Mesothelial cell of epicardium (in vitro differentiated cells): ENCODE measurements around the gene ADCYAP1R1. TPM values are rescaled to one million over a fixed set of nuclear protein-coding genes. Genes with fewer than 3 reads are reported as not detected.

Experiments
- DNase-seq, 2 experiments: peaks; one replicate each; pipeline ENCODE4 v3.0.0; 2021; ENCODE audit warnings: low spot score in 2 of 2; ENCODE audit not compliant: unreplicated experiment in 2 of 2
- H3K27ac Mint-ChIP-seq: 2 replicates; pipeline ENCODE4 v1.8.0; 2021; ENCODE audit warnings: mixed read lengths
- H3K27me3 Mint-ChIP-seq: 2 replicates; pipeline ENCODE4 v1.8.0; 2021; ENCODE audit warnings: low read depth, mixed read lengths
- H3K36me3 Mint-ChIP-seq: 2 replicates; pipeline ENCODE4 v1.8.0; 2021; ENCODE audit warnings: mixed read lengths
- H3K4me1 Mint-ChIP-seq: 2 replicates; pipeline ENCODE4 v1.8.0; 2021; ENCODE audit warnings: mixed read lengths
- H3K4me3 Mint-ChIP-seq: 2 replicates; pipeline ENCODE4 v1.8.0; 2021; ENCODE audit warnings: mild to moderate bottlenecking, moderate library complexity, mixed read lengths
- H3K9me3 Mint-ChIP-seq: 2 replicates; pipeline ENCODE4 v1.8.0; 2021; ENCODE audit warnings: mixed read lengths
- CTCF ChIP-seq: fragments of 200-600 bp; sonication (generic); IDR thresholded peaks from one replicate; pipeline ENCODE4 v1.5.0; 2021; ENCODE audit warnings: antibody characterized with exemption; ENCODE audit not compliant: unreplicated experiment
- total RNA-seq: library from RNA; stranded (reverse); gene quantifications from 3 replicates; pipeline ENCODE4 v1.2.1, GENCODE V29; 2021

ADCYAP1R1 gene
- total RNA-seq, 1 donor from 2014 or later = 0.36 TPM

DNA sequence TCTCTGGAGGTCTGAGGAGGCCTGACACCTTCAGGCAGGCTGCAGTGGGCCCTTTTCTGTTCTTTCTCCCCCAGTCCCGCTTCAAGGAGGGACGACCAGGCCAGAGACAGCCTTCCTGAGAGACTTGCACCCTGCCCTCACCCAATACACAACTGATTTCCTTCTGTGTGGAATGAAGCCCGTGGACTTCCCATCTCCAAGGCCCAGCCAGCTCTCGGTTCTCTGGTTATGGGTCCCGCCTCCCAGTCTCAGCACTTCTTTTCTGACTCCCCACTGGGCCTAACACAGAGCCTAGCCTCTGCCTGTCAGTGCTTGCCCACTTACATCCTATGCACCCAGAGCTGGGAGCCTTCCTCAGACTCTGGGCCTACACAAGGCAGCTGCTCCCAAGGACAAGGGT, 24.1 kb upstream of the ADCYAP1R1 start:
- H3K36me3 Mint-ChIP-seq = no peaks in the 10 kb centered on the region
- peaks cover 22% of the 10 kb centered on the region for H3K27me3 Mint-ChIP-seq
- no peak for TF ChIP-seq CTCF
- H3K4me3 Mint-ChIP-seq = no peak overlapping the region
- H3K27ac Mint-ChIP-seq = no peak overlapping the region
- peaks cover 13% of the 10 kb centered on the region for H3K4me1 Mint-ChIP-seq
- no peak for DNase-seq
- H3K9me3 Mint-ChIP-seq = no peaks in the 10 kb centered on the region

GRCh38 chr7:31028417-31028992, 23.6 kb upstream of the ADCYAP1R1 start:
- Mint-ChIP-seq H3K36me3 (no peaks in the 10 kb centered on the region), H3K27ac (no peak overlapping the region), H3K9me3 (no peaks in the 10 kb centered on the region), H3K4me1 (peaks cover 13% of the 10 kb centered on the region), H3K4me3 (no peak overlapping the region), H3K27me3 (peaks cover 27% of the 10 kb centered on the region)
- no peak for DNase-seq
- no peak for TF ChIP-seq CTCF

DNA sequence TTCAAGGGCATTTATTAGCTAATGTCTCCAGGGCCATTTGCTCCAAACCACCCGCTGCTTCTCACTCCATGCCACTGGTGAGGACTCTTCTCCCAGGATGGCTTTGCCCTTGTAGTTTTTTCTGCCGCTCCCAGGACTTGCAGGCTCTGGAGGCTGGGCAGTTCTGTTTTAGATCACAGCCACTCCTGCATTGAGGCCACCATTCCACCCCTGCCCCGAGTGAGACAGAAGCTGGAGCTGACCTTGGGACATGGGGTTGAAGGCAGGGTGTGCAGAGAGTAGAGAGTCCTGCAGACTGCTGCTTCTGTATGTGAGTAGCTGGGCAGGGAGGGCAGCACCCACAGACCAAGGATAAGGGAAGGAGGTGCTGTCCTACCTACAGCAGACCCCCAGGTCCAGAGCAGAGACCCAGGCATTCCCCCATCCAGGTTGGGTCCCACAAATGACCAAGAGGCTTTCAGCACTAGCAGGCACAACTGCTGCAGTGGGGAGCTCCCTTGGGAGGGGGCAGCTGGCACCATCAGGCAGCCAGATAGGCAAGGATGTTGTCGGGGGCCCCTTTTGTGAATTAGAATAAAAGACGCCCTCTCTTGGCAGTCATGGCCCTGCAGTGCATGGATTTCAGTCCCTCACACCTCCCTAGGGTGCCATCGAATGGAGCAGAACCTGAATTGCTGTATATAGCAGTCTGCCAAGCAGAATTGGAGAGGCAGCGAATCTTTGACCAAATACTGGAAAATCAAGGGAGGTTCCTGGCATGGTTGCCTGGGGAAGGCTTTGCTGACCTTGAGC, 22.7 kb upstream of the ADCYAP1R1 start:
- H3K36me3 Mint-ChIP-seq = no peaks in the 10 kb centered on the region
- DNase-seq = no peak
- peaks cover 13% of the 10 kb centered on the region for H3K4me1 Mint-ChIP-seq
- no peak for TF ChIP-seq CTCF
- peaks cover 37% of the 10 kb centered on the region for H3K27me3 Mint-ChIP-seq
- no peak overlapping the region for H3K4me3 Mint-ChIP-seq
- H3K27ac Mint-ChIP-seq = no peak overlapping the region
- no peaks in the 10 kb centered on the region for H3K9me3 Mint-ChIP-seq

DNA sequence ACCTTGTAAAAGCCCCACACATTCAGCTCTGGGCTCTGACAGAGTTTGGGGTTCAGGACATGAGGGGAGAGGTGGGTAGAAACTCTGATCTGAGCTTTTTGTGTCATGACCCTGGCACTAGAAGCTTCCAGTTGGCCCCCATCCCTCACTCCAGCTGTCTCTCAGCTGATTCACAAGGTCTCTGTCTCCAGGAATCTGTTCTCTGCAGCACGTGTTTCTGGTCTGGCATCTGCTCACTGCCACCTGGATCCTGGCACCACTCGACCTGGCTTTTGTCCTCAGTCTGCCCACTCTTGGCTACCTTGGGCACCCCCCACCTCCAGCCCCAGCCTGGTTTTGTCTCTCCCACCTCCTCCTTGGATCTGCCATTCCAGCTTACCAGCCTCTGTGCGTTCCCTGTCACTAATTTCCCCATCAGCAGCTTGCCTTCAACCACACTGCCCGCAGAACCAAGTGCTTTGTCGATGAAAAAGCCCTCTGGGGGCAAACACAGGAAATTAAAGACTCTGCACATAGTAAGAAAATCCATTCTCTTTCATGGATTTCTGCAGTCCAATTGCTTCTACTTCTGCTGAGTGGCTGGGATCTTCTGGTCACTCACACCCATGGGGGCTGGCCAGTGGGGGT, 18.3 kb upstream of the ADCYAP1R1 start:
- no peak for TF ChIP-seq CTCF
- no peaks in the 10 kb centered on the region for H3K36me3 Mint-ChIP-seq
- H3K4me1 Mint-ChIP-seq = no peaks in the 10 kb centered on the region
- H3K9me3 Mint-ChIP-seq = no peaks in the 10 kb centered on the region
- H3K27ac Mint-ChIP-seq = no peak overlapping the region
- H3K4me3 Mint-ChIP-seq = no peak overlapping the region
- H3K27me3 Mint-ChIP-seq = peaks cover 73% of the 10 kb centered on the region
- no peak for DNase-seq

- H3K9me3 Mint-ChIP-seq = no peaks in the 10 kb centered on the region
- TF ChIP-seq CTCF = no peak
- H3K27ac Mint-ChIP-seq = no peak overlapping the region
- DNase-seq = no peak
- no peaks in the 10 kb centered on the region for H3K4me1 Mint-ChIP-seq
- H3K27me3 Mint-ChIP-seq = peaks cover 90% of the 10 kb centered on the region
- no peaks in the 10 kb centered on the region for H3K36me3 Mint-ChIP-seq
- no peak overlapping the region for H3K4me3 Mint-ChIP-seq
Measured at GRCh38 chr7:31036924-31037323, 15.2 kb upstream of the ADCYAP1R1 start.
